Glomerular visceral epithelial cell (primary cell): ENCODE measurements around the gene PRH2.

ENCODE experiments used
- DNase-seq: peaks from one replicate; pipeline ENCODE4 v3.0.0-alpha.2; 2016; ENCODE audit errors: extremely low spot score

The PRH2 gene

DNA sequence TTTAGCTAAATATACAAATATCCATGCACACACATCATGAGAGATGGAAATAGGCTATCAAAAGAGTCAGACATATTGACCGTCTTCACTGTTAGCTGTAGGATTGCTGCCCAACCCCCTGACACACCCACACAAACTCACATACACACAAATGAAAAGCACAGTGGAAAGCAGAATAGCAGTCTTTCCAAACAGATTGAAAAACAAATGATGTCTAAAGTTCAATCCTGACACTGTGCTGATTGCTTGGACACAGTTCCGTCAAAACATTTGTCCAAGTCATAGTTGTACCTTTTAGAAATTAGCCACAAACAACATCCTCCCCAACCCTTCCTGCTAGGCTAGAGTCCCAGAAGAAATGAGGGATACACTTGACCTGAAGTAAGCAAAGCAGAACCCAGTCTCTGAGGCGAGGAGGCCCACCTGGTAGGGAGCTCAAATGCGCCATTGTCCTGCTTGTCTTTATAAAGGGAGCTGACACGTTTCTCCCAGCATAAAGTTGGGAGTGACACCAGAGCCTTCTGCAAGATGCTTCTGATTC is at the start of gene PRH2:
PRH2 (plus strand) TSS at position 491 of the 541 bp plus-strand sequence; CDS start at position 529, 38 bp downstream.
- no peak for DNase-seq

DNA sequence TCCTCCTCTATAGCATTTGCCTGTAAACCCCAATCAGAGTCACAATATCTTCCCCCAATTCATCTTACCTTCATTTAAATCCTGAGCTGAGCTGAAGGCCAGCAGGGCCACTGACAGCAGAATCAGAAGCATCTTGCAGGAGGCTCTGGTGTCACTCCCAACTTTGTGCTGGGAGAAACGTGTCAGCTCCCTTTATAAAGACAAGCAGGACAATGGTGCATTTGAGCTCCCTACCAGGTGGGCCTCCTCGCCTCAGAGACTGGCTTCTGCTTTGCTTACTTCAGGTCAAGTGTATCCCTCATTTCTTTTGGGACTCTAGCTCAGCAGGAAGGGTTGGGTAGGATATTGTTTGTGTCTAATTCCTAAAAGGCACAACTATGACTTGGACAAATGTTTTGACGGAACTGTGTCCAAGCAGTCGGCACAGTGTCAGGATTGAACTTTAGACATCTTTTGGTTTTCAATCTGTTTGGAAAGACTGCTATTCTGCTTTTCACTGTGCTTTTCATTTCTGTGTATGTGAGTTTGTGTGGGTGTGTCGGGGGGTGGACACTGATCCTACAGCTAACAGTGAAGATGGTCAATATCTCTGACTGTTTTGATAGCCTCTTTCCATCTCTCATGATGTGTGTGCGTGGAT is 44.8 kb upstream of the PRH2 start, which contains the start of gene PRH1:
PRH1 (minus strand) TSS at position 170 of the 640 bp plus-strand sequence; CDS start at position 132, 38 bp downstream.
- DNase-seq = no peak

DNA sequence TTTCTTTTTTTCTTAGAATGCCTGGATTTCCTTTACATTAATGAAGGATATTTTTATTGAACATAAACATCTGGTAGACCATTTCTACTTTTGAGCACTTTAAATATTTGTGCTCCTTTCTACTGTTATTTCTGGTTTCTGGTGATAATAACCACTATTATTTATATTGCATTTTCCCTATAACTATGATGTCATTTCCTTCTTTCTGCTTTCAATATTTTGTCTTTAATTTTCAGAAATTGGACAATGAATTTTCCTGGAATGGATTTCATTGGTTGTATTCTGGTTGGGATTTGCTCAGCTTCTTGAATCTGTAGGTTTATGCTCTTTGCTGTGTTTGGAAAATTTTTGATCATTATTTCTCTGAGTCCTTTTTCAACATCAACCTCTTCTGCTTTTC is 39.8 kb upstream of the PRH2 start:
- no peak for DNase-seq

DNA sequence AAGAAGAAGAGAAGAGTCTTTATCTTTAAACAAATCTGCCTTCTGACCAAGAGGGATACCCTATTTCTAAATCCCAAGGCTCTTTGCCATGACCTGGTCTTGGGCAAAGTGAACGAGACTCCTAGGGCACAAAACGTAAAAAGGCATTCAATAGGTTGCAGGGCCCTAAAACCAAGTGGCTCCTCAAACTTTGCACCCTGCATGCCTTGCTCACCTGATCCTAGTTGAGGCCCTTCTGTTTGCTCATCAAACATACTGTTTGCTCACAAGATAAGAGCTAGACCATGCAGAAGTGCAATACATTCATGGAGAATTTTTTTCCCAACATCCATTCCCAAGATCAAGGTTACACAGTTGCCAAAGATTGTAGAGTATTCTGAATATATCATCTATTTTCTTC is 37.1 kb upstream of the PRH2 start:
- no peak for DNase-seq

DNA sequence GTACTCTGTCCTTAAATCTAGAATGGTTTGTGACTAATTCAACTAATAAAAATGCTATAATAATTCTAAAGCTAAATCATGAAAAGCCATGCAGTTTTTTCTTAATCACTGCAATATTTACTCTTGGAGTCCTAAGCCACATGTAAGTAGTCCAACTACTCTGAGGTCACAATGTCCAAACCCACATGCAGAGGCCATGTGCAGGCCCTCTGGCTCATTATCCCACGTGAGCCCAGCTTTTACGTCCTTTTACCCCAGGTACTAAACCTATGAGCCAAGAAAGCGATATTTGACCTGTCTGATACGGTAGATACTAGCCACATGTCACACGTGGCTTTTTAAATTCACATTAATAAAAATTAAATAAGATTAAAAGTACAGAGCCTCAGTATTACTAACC is 32.2 kb upstream of the PRH2 start:
- DNase-seq = no peak

DNA sequence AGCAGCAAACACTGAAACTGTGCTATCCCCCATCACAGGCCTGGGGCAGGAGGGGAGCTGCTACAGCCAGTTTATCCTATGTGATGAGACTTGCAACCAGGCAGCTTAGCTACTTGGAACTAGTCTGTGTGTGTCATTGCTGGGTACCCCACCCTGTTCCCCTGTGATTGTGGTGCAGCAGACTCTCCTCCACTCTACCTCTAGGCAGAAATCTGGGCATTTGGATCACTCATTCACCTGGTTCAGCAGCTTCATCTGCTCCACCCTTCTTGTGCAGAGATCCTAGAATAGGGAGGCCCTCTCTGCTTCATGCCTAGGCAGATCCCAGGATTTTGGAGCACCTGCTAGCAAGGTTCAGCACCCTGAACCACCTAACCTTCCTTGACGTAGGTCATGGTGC is 28.5 kb upstream of the PRH2 start:
- no peak for DNase-seq

DNA sequence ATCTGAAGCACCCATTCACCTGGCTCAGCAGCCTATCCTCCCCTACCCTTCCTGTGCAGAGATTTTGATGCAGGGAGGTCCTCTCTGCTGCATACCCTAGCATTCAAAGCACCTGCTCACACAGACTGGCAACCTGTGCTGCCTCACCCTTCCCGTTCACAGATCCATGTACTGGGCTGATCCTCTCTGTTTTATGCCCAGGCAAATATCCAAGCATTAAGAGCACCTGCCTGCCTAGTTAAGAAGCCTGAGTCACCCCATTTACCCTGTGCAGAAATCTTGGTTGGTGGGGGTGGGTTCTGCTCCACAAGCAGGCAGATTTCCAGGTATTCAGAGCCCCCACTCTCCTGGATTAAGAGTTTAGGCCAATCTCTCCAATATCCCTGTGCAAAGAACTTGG is 28.1 kb upstream of the PRH2 start:
- DNase-seq = no peak

DNA sequence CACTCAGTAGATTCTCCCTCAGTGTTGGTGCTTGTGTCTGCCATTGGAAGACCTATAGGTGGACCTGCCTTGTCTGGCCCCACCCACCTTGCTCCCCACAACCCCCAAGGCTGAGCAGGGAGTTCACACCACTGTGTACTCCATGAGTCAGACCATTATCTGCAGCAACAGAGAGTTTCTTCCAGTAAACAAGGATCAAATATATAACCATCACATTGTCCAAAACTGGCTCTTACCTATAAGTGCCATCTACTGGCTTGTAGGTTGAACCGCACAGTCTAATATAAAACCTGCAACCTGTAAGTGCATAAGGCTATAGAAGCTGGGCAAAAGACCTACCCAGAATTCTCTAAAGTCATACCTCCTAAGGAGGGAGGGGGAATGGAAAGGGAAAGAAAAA is 27.6 kb upstream of the PRH2 start:
- DNase-seq = no peak

DNA sequence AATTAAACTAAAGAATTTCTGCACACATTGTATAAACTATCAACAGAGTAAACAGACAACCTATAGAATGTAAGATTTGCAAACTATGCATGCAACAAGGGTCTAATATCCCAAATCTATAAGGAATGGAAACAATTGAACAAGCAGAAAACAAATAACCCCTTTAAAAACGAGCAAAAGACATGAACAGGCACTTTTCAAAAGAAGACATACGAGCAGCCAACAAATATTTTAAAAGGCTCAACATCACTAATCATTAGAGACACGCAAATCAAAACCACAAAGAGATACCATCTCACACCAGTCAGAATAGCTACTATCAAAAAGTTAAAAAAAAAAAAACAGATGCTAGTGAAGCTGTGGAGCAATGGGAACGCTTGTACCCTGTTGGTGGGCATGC is 24.4 kb upstream of the PRH2 start:
- DNase-seq = no peak

DNA sequence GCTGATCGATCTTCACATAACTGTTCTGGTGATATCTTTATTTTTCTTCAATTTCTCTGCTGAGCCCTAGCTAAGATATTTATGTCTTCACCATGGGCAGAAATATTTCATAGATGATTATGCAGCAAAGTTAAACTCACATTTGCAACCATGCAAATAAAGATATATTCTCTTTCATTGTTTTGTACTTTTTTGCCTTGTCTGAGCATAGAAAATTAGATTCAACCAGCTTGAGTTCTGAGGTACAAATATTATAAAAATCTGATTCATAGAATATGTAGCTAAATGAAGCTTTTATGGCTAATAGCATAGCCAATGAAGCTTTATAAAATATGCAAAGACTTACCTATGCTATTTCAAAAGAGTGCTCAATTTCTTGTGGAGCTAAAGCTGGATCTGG is 19.6 kb upstream of the PRH2 start, which contains the start of gene TAS2R13:
TAS2R13 (minus strand) TSS at position 101 of the 400 bp plus-strand sequence. CDS start 264 bp downstream, outside the sequence.
- no peak for DNase-seq

DNA sequence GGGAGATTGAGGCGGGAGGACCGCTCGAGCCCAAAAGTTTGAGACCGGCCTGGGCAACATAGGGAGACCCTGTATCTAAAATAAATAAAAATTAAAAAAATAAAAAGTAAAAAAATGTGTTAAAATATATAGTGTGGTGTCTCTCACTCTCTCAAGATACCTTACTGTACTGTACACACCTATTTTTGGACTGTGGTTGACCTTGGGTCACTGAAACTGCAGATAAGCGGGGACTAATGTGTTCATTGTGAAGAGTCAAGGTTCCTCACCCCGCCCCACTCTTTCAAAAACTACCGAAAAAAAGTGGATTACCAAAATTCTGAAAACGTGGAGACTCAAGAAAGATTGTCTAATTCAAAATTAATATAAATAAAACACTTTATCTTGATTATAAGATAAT is 18.7 kb upstream of the PRH2 start:
- no peak for DNase-seq

DNA sequence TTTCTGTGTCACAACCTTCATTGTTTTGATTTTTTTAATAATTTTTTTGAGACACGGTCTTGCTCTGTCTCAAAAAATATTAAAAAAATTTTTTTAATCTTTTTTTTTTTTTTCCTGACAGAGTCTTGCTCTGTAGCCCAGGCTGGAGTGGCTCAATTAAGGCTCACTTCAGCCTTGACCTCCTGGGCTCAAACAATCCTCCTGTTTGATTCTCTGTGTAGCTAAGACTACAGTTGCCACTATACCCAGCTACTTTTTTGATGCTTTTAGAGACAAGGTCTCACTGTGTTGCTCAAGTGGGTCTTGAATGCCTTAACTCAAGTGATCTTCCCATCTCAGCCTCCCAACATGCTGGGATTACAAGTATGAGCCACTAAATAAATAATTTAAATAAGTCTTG is 9.2 kb upstream of the PRH2 start:
- no peak for DNase-seq

DNA sequence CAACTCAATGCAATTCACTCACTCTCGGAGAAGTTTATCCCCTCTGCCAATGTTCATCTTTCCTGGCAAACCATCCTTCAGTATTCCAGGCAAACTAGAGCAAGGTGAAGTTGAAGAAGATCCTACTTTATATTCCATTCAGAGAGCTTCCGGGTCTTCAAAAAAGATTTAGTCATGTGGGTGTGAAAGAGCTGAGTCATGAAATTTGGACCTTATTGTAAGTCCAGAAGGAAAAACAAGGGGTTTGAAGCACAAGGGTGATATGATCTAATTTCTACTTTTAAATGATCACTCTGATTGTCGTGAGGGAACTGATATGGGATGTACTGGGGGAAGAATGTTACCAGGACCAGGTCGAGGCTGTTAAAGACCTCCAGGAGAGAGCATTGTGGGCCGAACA is 2.8 kb upstream of the PRH2 start:
- DNase-seq = no peak

DNA sequence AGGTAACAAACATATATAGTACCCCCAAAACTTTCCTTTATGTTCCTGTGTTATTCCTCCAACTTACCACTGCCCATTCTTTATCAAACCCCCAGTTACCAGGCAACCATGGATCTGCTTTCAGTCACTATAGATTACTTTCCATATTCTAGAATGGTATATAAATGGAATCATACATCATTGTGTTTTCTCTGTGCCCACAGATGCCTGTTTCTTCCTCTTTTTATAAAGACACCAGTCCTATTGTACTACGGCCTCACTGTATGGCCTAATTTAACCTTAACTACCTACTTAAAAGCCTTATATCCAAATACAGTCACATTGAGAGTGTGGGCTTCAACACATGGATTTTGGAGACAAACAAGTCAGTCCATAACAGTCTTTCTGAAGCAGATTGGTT is 7.5 kb downstream of the PRH2 start:
- no peak for DNase-seq

DNA sequence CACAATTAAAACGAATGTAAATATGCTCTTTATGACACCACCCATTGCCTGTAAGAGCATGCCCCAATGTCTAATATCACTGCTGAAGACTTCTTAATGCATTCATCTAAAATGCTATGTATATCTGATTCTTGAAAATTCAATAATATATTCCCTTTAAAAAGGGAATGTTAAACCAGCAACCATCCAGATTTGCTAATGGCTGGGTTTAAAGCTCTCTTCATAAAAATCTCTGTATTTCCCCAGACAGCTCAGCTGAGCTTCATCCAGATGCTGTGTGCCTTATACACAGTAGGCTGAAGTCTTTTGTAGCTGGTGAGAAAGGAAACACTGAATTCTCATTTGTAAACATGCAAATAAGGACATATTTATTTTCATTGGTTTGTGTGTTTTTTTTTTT is 10.1 kb downstream of the PRH2 start, which contains the start of gene TAS2R14:
TAS2R14 (minus strand) TSS at position 101 of the 400 bp plus-strand sequence; CDS start at position 45, 56 bp downstream.
- DNase-seq = no peak

DNA sequence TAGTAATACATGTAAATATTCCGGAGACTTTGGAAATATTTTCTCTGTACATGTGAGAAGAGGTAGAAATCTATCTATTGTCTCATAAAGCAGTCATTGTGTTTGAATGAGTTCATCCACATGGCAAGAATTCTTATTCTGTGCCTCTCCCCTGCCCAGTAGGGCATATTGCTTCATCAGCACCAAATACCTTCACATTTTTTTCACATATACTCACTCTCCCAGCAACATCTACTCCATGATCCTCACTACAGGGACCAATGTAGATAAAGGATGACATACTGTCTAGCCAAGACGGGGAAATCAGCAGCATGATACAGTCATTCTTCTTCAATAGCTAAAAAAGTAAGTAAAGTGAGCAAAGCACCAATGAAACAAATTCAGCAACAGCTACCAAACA is 11.4 kb downstream of the PRH2 start:
- DNase-seq = peak; percentile 66

DNA sequence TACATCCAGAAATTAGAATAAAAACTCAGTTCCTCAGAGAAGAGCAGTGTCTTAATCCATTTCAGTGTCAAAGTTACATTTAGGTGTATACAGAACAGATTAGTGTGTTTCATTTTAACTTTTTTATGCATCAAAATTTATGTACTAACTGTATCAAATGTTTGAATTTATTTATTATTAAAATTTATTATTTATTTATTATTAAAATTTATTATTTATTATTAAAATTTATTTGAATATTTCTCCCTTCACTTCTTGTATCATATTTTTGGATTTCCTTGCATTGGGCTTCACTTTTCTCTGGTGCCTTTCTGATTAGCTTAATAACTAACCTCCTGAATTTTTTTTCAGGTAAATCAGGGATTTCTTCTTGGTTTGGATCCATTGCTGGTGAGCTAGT is 12.3 kb downstream of the PRH2 start:
- no peak for DNase-seq

DNA sequence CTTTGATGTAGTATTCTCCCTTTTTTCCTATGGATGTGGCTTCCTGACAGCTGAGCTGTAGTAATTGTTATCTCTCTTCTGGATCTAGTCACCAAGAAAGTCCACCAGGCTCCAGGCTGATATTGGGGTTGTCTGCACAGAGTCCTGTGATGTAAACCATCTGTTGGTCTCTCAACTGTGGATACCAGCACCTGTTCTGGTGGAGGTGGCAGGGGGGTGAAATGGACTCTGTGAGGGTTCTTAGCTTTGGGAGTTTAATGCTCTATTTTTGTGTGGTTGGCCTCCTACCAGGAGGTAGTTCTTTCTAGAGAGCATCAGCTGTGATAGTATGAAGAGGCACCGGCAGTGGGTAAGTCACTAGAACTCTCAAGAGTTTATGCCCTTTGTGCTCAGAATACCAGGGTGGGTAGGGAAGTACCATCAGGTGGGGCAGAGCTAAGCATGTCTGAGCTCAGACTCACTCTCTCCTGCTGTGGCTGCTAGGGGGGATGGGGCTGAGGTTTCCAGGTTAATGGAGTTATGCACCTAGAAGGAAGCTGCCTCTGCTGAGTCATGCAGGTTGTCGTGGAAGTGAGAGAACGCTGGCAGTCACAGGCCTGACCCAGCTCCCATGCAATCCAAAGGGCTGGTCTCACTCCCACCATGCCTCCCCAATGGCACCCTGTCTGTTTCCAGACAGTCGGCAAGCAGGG is 13.0 kb downstream of the PRH2 start:
- peak; percentile 75 for DNase-seq

DNA sequence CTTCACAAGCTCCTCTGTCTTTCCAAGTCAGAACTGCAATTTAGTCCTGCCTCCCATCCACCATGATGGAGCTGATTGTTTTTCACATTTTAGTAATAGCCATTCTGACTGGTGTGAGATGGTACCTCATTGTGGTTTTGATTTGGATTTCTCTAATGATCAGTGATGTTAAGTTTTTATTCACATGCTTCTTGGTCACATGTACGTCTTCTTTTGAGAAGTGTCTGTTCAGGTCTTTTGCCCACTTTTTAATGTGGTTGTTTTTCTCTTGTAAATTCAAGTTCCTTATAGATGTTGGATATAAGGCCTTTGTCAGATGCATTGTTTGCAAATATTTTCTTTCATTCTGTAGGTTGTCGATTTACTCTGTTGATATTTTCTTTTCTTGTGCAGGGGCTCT is 14.1 kb downstream of the PRH2 start:
- DNase-seq = no peak

DNA sequence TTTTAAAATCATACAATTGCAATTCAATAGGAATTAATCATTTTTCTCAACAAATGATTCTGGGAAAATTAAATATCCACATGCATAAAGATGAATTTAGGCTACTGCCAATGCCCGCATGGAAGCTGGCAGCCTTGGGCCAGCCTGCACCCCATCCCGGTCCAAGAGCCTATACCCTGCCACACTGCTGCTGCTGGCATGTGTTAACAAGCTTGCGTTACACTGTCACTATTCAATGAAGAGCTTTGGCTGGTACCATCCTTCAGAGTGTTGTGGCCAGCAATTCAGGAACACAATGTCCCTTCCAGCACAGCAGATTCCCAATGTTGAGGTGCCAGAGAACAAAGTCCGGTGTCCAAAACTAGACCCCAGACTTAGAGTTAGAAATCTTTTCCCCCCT is 23.6 kb downstream of the PRH2 start:
- DNase-seq = no peak

DNA sequence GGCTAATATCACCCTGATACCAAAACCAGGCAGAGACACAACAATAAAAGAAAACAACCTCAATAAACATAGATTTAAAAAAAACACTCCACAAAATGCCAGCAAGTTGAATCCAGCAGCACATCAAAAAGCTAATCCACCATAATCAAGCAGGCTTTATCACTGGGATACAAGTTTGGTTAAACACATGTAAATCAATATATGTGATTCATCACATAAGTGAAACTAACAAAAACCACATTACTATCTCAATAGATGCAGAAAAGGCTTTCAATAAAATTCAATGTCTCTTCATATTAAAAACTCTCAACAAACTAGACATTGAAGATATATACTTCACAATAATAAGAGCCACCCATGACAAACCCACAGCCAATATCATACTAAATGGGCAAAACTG is 27.0 kb downstream of the PRH2 start:
- no peak for DNase-seq

DNA sequence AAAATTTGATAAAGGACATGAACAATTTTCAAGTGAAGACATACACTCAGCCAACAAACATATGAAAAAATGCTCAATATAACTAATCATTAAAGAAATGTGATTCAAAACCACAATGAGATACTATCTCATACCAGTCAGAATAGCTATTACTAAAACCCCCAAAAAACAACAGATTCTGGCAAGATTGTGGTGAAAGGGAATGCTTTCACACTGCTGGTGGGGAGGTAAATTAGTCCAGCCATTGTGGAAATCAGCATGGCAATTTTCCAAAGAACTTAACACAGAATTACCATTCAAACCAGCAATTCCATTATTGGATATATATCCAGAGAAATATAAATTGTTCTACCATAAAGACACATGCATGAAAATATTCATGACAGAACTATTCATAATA is 28.7 kb downstream of the PRH2 start:
- peak; percentile 10 for DNase-seq

DNA sequence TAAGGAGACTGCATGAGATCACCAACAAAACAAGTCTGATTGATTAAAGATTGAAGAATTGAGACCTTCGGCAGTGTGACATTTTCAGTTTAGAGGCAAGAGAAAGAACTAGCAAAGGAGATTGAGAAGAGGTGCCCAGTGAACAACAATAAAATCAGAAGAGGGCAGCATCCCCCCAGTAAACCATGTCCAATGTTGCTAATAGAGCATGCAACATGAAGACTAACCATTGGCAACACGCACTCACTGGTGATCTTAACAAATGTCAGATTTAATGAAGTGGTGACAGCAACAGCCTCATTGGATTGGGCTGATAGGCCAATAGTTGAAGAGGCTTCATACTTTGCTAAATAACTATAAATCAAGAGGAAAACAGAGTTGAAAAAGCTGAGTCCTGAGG is 30.8 kb downstream of the PRH2 start:
- no peak for DNase-seq
